ENCODE results near the gene TRIM2. TPM values are rescaled to one million over a fixed set of nuclear protein-coding genes. Genes with fewer than 3 reads are reported as not detected.
A peak's percentile ranks its signal among the peaks of the same experiment; 100 is the strongest.

The TRIM2 gene
- total and polyA plus RNA-seq, 2 of the 8 experiments (the other 6 are each of a cell fraction or from before 2014, with no cell fraction given), result 34.0 to 59.8 TPM

DNA sequence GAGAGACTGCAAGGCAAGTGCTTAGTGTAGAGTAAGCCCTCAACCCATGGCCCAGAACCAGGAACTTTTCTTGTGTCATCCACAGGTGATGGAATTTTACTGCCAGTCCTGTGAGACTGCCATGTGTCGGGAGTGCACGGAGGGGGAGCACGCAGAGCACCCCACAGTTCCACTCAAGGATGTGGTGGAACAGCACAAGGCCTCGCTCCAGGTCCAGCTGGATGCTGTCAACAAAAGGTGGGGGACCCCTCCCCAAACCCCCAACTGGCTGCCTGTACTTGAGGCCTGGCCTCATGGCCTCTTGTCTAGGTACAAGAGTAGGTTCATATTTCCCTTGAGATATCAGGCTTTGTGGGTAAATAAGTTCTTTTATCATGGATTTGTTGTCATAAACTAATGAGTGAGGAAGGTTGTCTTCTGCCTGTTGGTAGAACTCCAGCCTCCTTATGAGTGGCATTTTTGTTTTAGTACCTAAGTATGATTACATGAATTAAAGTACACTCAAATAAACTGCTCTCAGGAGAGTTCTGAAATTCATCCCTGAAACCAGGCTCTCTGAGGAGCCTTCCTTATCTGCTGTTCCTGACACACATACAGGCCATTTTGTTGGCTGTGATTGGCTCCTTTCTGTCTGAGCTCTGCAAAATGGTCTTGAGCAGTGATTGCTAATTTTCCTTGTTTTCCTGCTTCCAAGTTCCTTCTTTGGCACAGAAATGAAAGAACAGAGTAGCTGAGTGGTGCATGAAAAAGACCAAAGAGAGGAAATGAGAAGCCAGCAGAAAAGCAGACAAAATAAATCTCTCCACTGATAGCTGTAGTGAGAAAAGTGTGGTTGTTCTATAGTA, 88.9 kb downstream of the TRIM2 start:
- no peak overlapping the region for H3K9ac ChIP-seq (replicated peaks in 1 of 4; ENCODE audit: extremely low read depth in 1 of 4, low read depth in 3 of 4, low read length in 3 of 4)
- H2AFZ ChIP-seq (ENCODE audit: low read length), result no peak overlapping the region
- H2BK5ac ChIP-seq (ENCODE audit: low read depth, low read length), result no peak overlapping the region
- H4K20me1 ChIP-seq (replicated peaks in 1 of 2; ENCODE audit: control insufficient read depth in 1 of 2, insufficient read depth in 2 of 2, low read length in 2 of 2), result peaks cover 0 to 1% of the 10 kb centered on the region in 2 experiments
- H3K56ac ChIP-seq (replicated peaks; ENCODE audit: insufficient read length, low read depth, low read length), result no peak overlapping the region
- H2BK120ac ChIP-seq (replicated peaks; ENCODE audit: low read depth, low read length), result no peak overlapping the region
- H3K4me3 ChIP-seq (ENCODE audit: extremely low read depth in 1 of 4, insufficient read depth in 2 of 4, low read depth in 3 of 4, low read length in 4 of 4), result no peak overlapping the region
- no peaks in the 10 kb centered on the region for H3K79me2 ChIP-seq (ENCODE audit: control insufficient read depth in 1 of 2, insufficient read depth in 2 of 2, low read length in 2 of 2)
- H3K9me3 ChIP-seq (ENCODE audit: insufficient read depth in 2 of 2, low read depth in 1 of 2, low read length in 1 of 2), result peaks cover 2 to 6% of the 10 kb centered on the region in 2 experiments; a peak in 1 of 4 replicates
- no peak overlapping the region for H3K4ac ChIP-seq (replicated peaks; ENCODE audit: insufficient read length, low read depth, low read length)
- CTCF ChIA-PET (ENCODE audit: partially characterized antibody), result interaction anchor here (1.3 to 1.5 kb wide), 3 partner anchors 17 to 35 kb away, joined by 3 read pairs; no protein-coding TSS in a partner anchor
- H3K23ac ChIP-seq (ENCODE audit: insufficient read length), result no peak overlapping the region
- H3K27ac ChIP-seq (ENCODE audit: low read depth, low read length), result no peak overlapping the region
- H3K4me1 ChIP-seq (replicated peaks in 1 of 4; ENCODE audit: control insufficient read depth in 3 of 4, insufficient read depth in 4 of 4, low read length in 3 of 4), result peaks cover 0 to 11% (median 1%) of the 10 kb centered on the region in 4 experiments; a peak in 4 of 7 replicates
- no peak for FAIRE-seq
- H3K36me3 ChIP-seq (ENCODE audit: control insufficient read depth in 2 of 4, insufficient read depth in 4 of 4, low read length in 3 of 4), result peaks cover 12 to 48% (median 19%) of the 10 kb centered on the region in 4 experiments; a peak in 7 of 8 replicates
- peak overlapping the region; percentile 38; the same call in 1 of the 2 replicates for H4K8ac ChIP-seq (ENCODE audit: extremely low read depth, insufficient read depth, low read length)
- H2AK5ac ChIP-seq (ENCODE audit: low read depth, low read length), result no peak overlapping the region
- no peak overlapping the region for H3K18ac ChIP-seq (ENCODE audit: extremely low read depth, low read length)
- DNase-seq (ENCODE audit: low read depth in 1 of 2, low spot score in 2 of 2), result no peak
- no peak overlapping the region for H4K5ac ChIP-seq (ENCODE audit: insufficient read length, low read depth, low read length)
- no peak overlapping the region for H2BK20ac ChIP-seq (ENCODE audit: low read length)
- no peak overlapping the region for H3K14ac ChIP-seq (ENCODE audit: insufficient read length)
- WGBS, 2 experiments (ENCODE audit: extremely low coverage in 1 of 2, insufficient coverage in 1 of 2, insufficient read length in 1 of 2, insufficient replicate concordance in 2 of 2, low coverage in 1 of 2, low lambda C conversion rate in 2 of 2, missing lambda C conversion rate in 1 of 2), result 94% methylated on average over 4 of the region's 4 CpGs; no CpG with 5 or more reads in 1 of the 2 experiments
- H3K27me3 ChIP-seq (replicated peaks in 1 of 4; ENCODE audit: control insufficient read depth in 3 of 4, extremely low read depth in 1 of 4, insufficient read depth in 3 of 4, low read length in 3 of 4), result 0 out of 7 replicates have a peak, but pooled peaks cover 0 to 3% (median 0%) of the 10 kb centered on the region in 4 experiments
- H3K79me1 ChIP-seq (ENCODE audit: low read depth, low read length), result no peaks in the 10 kb centered on the region
- H2BK12ac ChIP-seq (ENCODE audit: low read depth, low read length), result no peak overlapping the region
- TF ChIP-seq E2F6 (IDR thresholded peaks at IDR 0.05) (no peak), CBX5 (IDR thresholded peaks at IDR 0.05; ENCODE audit: low read depth, low read length) (no peak), KDM4A (IDR thresholded peaks at IDR 0.05; ENCODE audit: low read depth, low read length, severe bottlenecking) (no peak), PHF8 (conservative IDR thresholded peaks at IDR 0.05; ENCODE audit: low read depth, low read length) (no peak), TEAD4 (IDR thresholded peaks at IDR 0.05; ENCODE audit: low read depth, low read length) (no peak), CHD2 (IDR thresholded peaks at IDR 0.05; ENCODE audit: low read length) (no peak), MAFK (IDR thresholded peaks at IDR 0.05; ENCODE audit: low read depth, low read length) (no peak), CTBP2 (IDR thresholded peaks at IDR 0.05; ENCODE audit: borderline replicate concordance, insufficient read depth, insufficient read length, low read length) (no peak)
- TF ChIP-seq, protein P1, sequence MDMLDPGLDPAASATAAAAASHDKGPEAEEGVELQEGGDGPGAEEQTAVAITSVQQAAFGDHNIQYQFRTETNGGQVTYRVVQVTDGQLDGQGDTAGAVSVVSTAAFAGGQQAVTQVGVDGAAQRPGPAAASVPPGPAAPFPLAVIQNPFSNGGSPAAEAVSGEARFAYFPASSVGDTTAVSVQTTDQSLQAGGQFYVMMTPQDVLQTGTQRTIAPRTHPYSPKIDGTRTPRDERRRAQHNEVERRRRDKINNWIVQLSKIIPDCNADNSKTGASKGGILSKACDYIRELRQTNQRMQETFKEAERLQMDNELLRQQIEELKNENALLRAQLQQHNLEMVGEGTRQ (IDR thresholded peaks at IDR 0.05; ENCODE audit: low read length), result no peak
- no peak overlapping the region for H3K4me2 ChIP-seq (ENCODE audit: insufficient read depth in 1 of 2, low read depth in 2 of 2, low read length in 2 of 2)
- POLR2A ChIA-PET (ENCODE audit: partially characterized antibody), result interaction anchor here (1.3 to 1.5 kb wide), 2 partner anchors 16 to 35 kb away, joined by 3 to 6 read pairs; no protein-coding TSS in a partner anchor
- H3K23me2 ChIP-seq (ENCODE audit: low read depth, low read length), result no peaks in the 10 kb centered on the region
- H2BK15ac ChIP-seq (ENCODE audit: low read length), result no peak overlapping the region
- no peak overlapping the region for H4K91ac ChIP-seq (replicated peaks; ENCODE audit: insufficient read length, low read length)
